ENCODE data around the gene APOBEC2. TPM values are rescaled to one million over a fixed set of nuclear protein-coding genes. Genes with fewer than 3 reads are reported as not detected.

The APOBEC2 gene
- total and polyA plus RNA-seq, 2 of the 4 experiments (the other 2 are of a cell fraction), result not detected

DNA sequence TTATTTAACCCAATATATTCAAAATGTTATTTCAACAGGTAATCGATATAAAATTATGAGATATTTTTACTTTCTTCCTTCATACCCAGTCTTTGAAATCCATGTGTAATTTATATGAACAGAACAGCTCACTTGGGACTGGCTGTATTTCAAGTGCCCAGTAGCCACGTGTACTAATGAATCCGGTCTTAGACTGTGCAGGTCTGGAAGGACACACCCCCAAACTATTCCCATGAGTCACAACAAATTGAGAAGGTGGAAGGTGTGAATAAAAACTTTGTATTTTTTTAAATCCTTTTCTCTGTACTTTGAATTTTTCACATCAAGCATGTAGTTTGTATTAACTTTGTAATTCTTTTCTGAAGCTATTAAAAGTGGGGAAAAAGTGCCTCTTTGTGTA, 16.8 kb upstream of the APOBEC2 start:
- no peak overlapping the region for H4K91ac ChIP-seq (ENCODE audit: insufficient read depth, low read depth, low read length)
- H2AK5ac ChIP-seq (ENCODE audit: low read depth, low read length), result no peak overlapping the region
- no peak overlapping the region for H4K8ac ChIP-seq (ENCODE audit: low read depth in 2 of 2, low read length in 2 of 2)
- no peaks in the 10 kb centered on the region for H3K79me1 ChIP-seq (ENCODE audit: low read depth in 1 of 2, low read length in 2 of 2)
- intact Hi-C loops (cut with micrococcal nuclease), result no loop called here
- no peak overlapping the region for H2BK120ac ChIP-seq (ENCODE audit: low read depth, low read length)
- no peak overlapping the region for H2AFZ ChIP-seq (replicated peaks; ENCODE audit: low read length, poor library complexity)
- H3K56ac ChIP-seq (ENCODE audit: extremely low read depth, insufficient read depth, low read length), result no peak overlapping the region
- no peak for DNase-seq
- no peak overlapping the region for H4K5ac ChIP-seq (ENCODE audit: low read depth, low read length)
- no peak overlapping the region for H2BK20ac ChIP-seq (ENCODE audit: low read depth, low read length)
- no peak overlapping the region for H2BK5ac ChIP-seq (ENCODE audit: low read depth, low read length, poor library complexity, severe bottlenecking)
- H3K4me3 ChIP-seq (ENCODE audit: insufficient read depth, low read depth, low read length), result no peak overlapping the region
- ATAC-seq (ENCODE audit: low read depth), result no peak
- H3K9me3 ChIP-seq (ENCODE audit: control insufficient read depth, insufficient read depth, low read length), result no peaks in the 10 kb centered on the region
- no peaks in the 10 kb centered on the region for H3K36me3 ChIP-seq (ENCODE audit: control insufficient read depth, insufficient read depth, low read length)
- H3K4me1 ChIP-seq (ENCODE audit: control insufficient read depth, insufficient read depth, low read length), result no peaks in the 10 kb centered on the region
- H2BK15ac ChIP-seq (ENCODE audit: low read depth, low read length), result no peak overlapping the region
- ChIA-PET CTCF (no interaction called here), POLR2A (ENCODE audit: unreplicated experiment) (no interaction called here)
- H3K18ac ChIP-seq (ENCODE audit: low read depth, low read length), result no peak overlapping the region
- H2AK9ac ChIP-seq (replicated peaks; ENCODE audit: low read depth, low read length, poor library complexity), result no peak overlapping the region
- no TSS peak for BruUV-seq (replicated peaks)
- H3K14ac ChIP-seq (replicated peaks; ENCODE audit: low read depth, low read length), result no peak overlapping the region
- no peak overlapping the region for H3K23ac ChIP-seq (ENCODE audit: low read depth, low read length)
- TF ChIP-seq RCOR1 (IDR thresholded peaks at IDR 0.05; ENCODE audit: insufficient replicate concordance, low read length), result no peak
- no peak for TF ChIP-seq RAD21 (IDR thresholded peaks at IDR 0.05; ENCODE audit: low read length)
- TF ChIP-seq FOS (IDR thresholded peaks at IDR 0.05; ENCODE audit: low read depth, low read length), result no peak
- no CpG with 5 or more reads among the region's 3 CpGs for WGBS, 2 experiments (ENCODE audit: extremely low coverage in 2 of 2, insufficient read length in 1 of 2)
- H3K4ac ChIP-seq (ENCODE audit: low read depth, low read length), result no peak overlapping the region
- H3K27me3 ChIP-seq (ENCODE audit: control insufficient read depth, insufficient read depth, low read length), result peaks cover 18% of the 10 kb centered on the region
- no peaks in the 10 kb centered on the region for H3K9me1 ChIP-seq (ENCODE audit: insufficient read depth, low read length)
- H3K4me2 ChIP-seq (ENCODE audit: low read depth, low read length), result no peak overlapping the region
- H3K9ac ChIP-seq (ENCODE audit: low read depth, low read length), result no peak overlapping the region
- no peak overlapping the region for H3K27ac ChIP-seq (ENCODE audit: insufficient read depth, low read length)
- dilution Hi-C loops (cut with HindIII; ENCODE audit: low sequenced_read_pairs, unreplicated experiment), result no loop called here
- no peaks in the 10 kb centered on the region for H4K20me1 ChIP-seq (ENCODE audit: insufficient read depth, low read length)
- in situ Hi-C loops (cut with MboI; ENCODE audit: low sequenced_read_pairs), result loop anchor here (25.0 kb wide), 2 partner anchors 1049 to 1674 kb away; no protein-coding TSS in a partner anchor
